HEK293 (cell line): ENCODE measurements around the gene C13orf46.

ENCODE experiments used
- ELK4 ChIP-seq: IDR thresholded peaks from 2 replicates; pipeline ENCODE4 v1.6.1; 2011; ENCODE audit warnings: mild to moderate bottlenecking, low read depth, low read length, borderline replicate concordance
- ZBTB20 ChIP-seq: fragments of 450-650 bp; formaldehyde crosslinking; IDR thresholded peaks from 2 replicates; pipeline ENCODE4 v1.5.1; 2016; ENCODE audit warnings: missing biosample characterization, missing genetic modification characterization
- ZNF10 ChIP-seq: fragments of 450-650 bp; formaldehyde crosslinking; IDR thresholded peaks from 2 replicates; pipeline ENCODE4 v1.5.1; 2017; ENCODE audit warnings: missing biosample characterization, missing genetic modification characterization
- ZNF121 ChIP-seq: fragments of 450-650 bp; formaldehyde crosslinking; IDR thresholded peaks from 2 replicates; pipeline ENCODE4 v1.5.1; 2016; ENCODE audit warnings: missing biosample characterization, missing genetic modification characterization
- ZNF132 ChIP-seq: fragments of 450-650 bp; formaldehyde crosslinking; IDR thresholded peaks from 2 replicates; pipeline ENCODE4 v1.5.1; 2017; ENCODE audit warnings: missing biosample characterization, missing genetic modification characterization, borderline replicate concordance
- ZNF274 ChIP-seq, 2 experiments: fragments of 200-500 bp in 1 of 2; fragments of 450-650 bp in 1 of 2; sonication (Bioruptor generic) in 1 of 2; formaldehyde crosslinking in 1 of 2; IDR thresholded peaks; 2 replicates each; pipeline versions ENCODE4 v1.5.1 to v1.6.1; 2014 to 2016; ENCODE audit warnings: borderline replicate concordance in 1 of 2, inconsistent platforms in 1 of 2, low read length in 1 of 2, missing biosample characterization in 1 of 2, missing genetic modification characterization in 1 of 2
- ZNF561 ChIP-seq: fragments of 450-650 bp; IDR thresholded peaks from 2 replicates; pipeline ENCODE4 v1.5.1; 2018; ENCODE audit warnings: missing biosample characterization, missing genetic modification characterization, borderline replicate concordance
- ZNF571 ChIP-seq: fragments of 450-650 bp; formaldehyde crosslinking; IDR thresholded peaks from 2 replicates; pipeline ENCODE4 v1.5.0; 2017; ENCODE audit warnings: missing biosample characterization, missing genetic modification characterization
- TF ChIP-seq, protein P1 (sequence below): fragments of 450-650 bp; formaldehyde crosslinking; IDR thresholded peaks from 2 replicates; pipeline ENCODE4 v1.5.1; 2016; ENCODE audit warnings: missing biosample characterization, missing genetic modification characterization

GRCh38 chr13:114015111-114015968, 41.5 kb upstream of the C13orf46 start:
- TF ChIP-seq, protein P1, sequence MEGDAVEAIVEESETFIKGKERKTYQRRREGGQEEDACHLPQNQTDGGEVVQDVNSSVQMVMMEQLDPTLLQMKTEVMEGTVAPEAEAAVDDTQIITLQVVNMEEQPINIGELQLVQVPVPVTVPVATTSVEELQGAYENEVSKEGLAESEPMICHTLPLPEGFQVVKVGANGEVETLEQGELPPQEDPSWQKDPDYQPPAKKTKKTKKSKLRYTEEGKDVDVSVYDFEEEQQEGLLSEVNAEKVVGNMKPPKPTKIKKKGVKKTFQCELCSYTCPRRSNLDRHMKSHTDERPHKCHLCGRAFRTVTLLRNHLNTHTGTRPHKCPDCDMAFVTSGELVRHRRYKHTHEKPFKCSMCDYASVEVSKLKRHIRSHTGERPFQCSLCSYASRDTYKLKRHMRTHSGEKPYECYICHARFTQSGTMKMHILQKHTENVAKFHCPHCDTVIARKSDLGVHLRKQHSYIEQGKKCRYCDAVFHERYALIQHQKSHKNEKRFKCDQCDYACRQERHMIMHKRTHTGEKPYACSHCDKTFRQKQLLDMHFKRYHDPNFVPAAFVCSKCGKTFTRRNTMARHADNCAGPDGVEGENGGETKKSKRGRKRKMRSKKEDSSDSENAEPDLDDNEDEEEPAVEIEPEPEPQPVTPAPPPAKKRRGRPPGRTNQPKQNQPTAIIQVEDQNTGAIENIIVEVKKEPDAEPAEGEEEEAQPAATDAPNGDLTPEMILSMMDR (tag by site-specific recombination), result no peak
- no peak for TF ChIP-seq ZNF132 (tag by site-specific recombination)
- no peak for TF ChIP-seq ZNF121 (tag by site-specific recombination)
- no peak for TF ChIP-seq ZNF274 (IDR thresholded peaks at IDR 0.05; ENCODE audit: low read length)
- no peak for TF ChIP-seq ZNF274 (tag by site-specific recombination; IDR thresholded peaks at IDR 0.05; ENCODE audit: borderline replicate concordance)
- no peak for TF ChIP-seq ELK4
- TF ChIP-seq ZBTB20 (tag by site-specific recombination), result no peak
- no peak for TF ChIP-seq ZNF10
- TF ChIP-seq ZNF561 (tag by site-specific recombination), result no peak
- TF ChIP-seq ZNF571 (tag by site-specific recombination), result no peak
